GM18511 (cell line): Measurements from ENCODE around the gene TUBB8B.
A peak's percentile ranks its signal among the peaks of the same experiment; 100 is the strongest.
"Not testable (repeated sequence)": the region's sequence is repeated elsewhere in the genome, so short reads cannot be mapped to it uniquely, and the experiment has no call there.

Source experiments
- ATAC-seq: cut with Tn5 transposase; IDR thresholded peaks from one replicate; pipeline ENCODE4 v1.9.1; 2021; ENCODE audit warnings: mild to moderate bottlenecking, moderate library complexity; ENCODE audit not compliant: unreplicated experiment

TUBB8B gene

GRCh38 chr18:49176-49665 is at the start of gene TUBB8B:
Gene TUBB8B, minus strand, starts transcription at chr18:49615. Its CDS starts 58 bp downstream, at chr18:49557.
- not testable (repeated sequence) for ATAC-seq

GRCh38 chr18:97252-97914 is 48.0 kb upstream of the TUBB8B start:
- peak; percentile 98 for ATAC-seq

- ATAC-seq: not testable (repeated sequence)
Measured at GRCh38 chr18:96767-97131, 47.3 kb upstream of the TUBB8B start.

GRCh38 chr18:96101-96766 is 46.8 kb upstream of the TUBB8B start:
- ATAC-seq: not testable (repeated sequence)

- not testable (repeated sequence) for ATAC-seq
Measured at GRCh38 chr18:95580-95979, 46.2 kb upstream of the TUBB8B start.

- not testable (repeated sequence) for ATAC-seq
Measured at GRCh38 chr18:93897-94408, 44.5 kb upstream of the TUBB8B start.

GRCh38 chr18:91561-91960 is 42.1 kb upstream of the TUBB8B start:
- ATAC-seq: not testable (repeated sequence)

- ATAC-seq: not testable (repeated sequence)
Measured at GRCh38 chr18:90396-91193, 41.2 kb upstream of the TUBB8B start.

GRCh38 chr18:89124-89523 is 39.7 kb upstream of the TUBB8B start:
- not testable (repeated sequence) for ATAC-seq

- ATAC-seq: not testable (repeated sequence)
Measured at GRCh38 chr18:84801-85200, 35.4 kb upstream of the TUBB8B start.

- ATAC-seq: not testable (repeated sequence)
Measured at GRCh38 chr18:82626-83209, 33.3 kb upstream of the TUBB8B start.

- not testable (repeated sequence) for ATAC-seq
Measured at GRCh38 chr18:80881-81280, 31.5 kb upstream of the TUBB8B start.

- ATAC-seq: not testable (repeated sequence)
Measured at GRCh38 chr18:80202-80601, 30.8 kb upstream of the TUBB8B start.

GRCh38 chr18:75525-76160 is 26.2 kb upstream of the TUBB8B start:
- not testable (repeated sequence) for ATAC-seq

GRCh38 chr18:73181-73777 is 23.9 kb upstream of the TUBB8B start:
- not testable (repeated sequence) for ATAC-seq

GRCh38 chr18:67701-68100 is 18.3 kb upstream of the TUBB8B start:
- not testable (repeated sequence) for ATAC-seq

GRCh38 chr18:64279-64678 is 14.9 kb upstream of the TUBB8B start:
- ATAC-seq: not testable (repeated sequence)

- not testable (repeated sequence) for ATAC-seq
Measured at GRCh38 chr18:63656-64055, 14.2 kb upstream of the TUBB8B start.

GRCh38 chr18:54388-54787 is 5.0 kb upstream of the TUBB8B start:
- ATAC-seq: not testable (repeated sequence)

GRCh38 chr18:48696-49095 is 719 bp downstream of the TUBB8B start:
- ATAC-seq: not testable (repeated sequence)
